Iris pigment epithelial cell (primary cell): ENCODE measurements around the gene IGFN1.
A peak's percentile ranks its signal among the peaks of the same experiment; 100 is the strongest.

ENCODE experiments used
- DNase-seq: peaks from one replicate; pipeline ENCODE4 v3.0.0-alpha.2; 2011; ENCODE audit warnings: low read depth

Gene IGFN1

GRCh38 chr1:201185123-201185453 lies 5.5 kb upstream of the IGFN1 start:
- no peak for DNase-seq

- DNase-seq = no peak
Observed at GRCh38 chr1:201185527-201186128, 5.0 kb upstream of the IGFN1 start.

GRCh38 chr1:201186192-201186591 lies 4.4 kb upstream of the IGFN1 start:
- no peak for DNase-seq

- no peak for DNase-seq
Observed at GRCh38 chr1:201189085-201189484, 1.5 kb upstream of the IGFN1 start.

GRCh38 chr1:201190005-201190404 lies 619 bp upstream of the IGFN1 start:
- no peak for DNase-seq

GRCh38 chr1:201191653-201192260 lies 1.1 kb downstream of the IGFN1 start:
- peak; percentile 92 for DNase-seq

GRCh38 chr1:201192261-201192788 lies 1.7 kb downstream of the IGFN1 start:
- no peak for DNase-seq

GRCh38 chr1:201194046-201194445 lies 3.4 kb downstream of the IGFN1 start:
- no peak for DNase-seq

- DNase-seq = no peak
Observed at GRCh38 chr1:201198598-201198997, 8.0 kb downstream of the IGFN1 start.

- no peak for DNase-seq
Observed at GRCh38 chr1:201205036-201205435, 14.4 kb downstream of the IGFN1 start.

GRCh38 chr1:201206176-201206575 lies 15.6 kb downstream of the IGFN1 start:
- DNase-seq = no peak

GRCh38 chr1:201207046-201207445 lies 16.4 kb downstream of the IGFN1 start:
- DNase-seq = no peak

GRCh38 chr1:201208236-201208635 lies 17.6 kb downstream of the IGFN1 start:
- no peak for DNase-seq

- no peak for DNase-seq
Observed at GRCh38 chr1:201212056-201212455, 21.4 kb downstream of the IGFN1 start.

GRCh38 chr1:201212461-201213055 lies 21.9 kb downstream of the IGFN1 start:
- DNase-seq = no peak

- DNase-seq = no peak
Observed at GRCh38 chr1:201213106-201213770, 22.6 kb downstream of the IGFN1 start.

- DNase-seq = no peak
Observed at GRCh38 chr1:201213926-201214325, 23.3 kb downstream of the IGFN1 start.

GRCh38 chr1:201214461-201214860 lies 23.8 kb downstream of the IGFN1 start:
- no peak for DNase-seq

- DNase-seq = no peak
Observed at GRCh38 chr1:201214886-201215285, 24.3 kb downstream of the IGFN1 start.

GRCh38 chr1:201215531-201216357 lies 25.1 kb downstream of the IGFN1 start:
- DNase-seq = no peak

- no peak for DNase-seq
Observed at GRCh38 chr1:201216395-201217085, 25.9 kb downstream of the IGFN1 start.

- DNase-seq = no peak
Observed at GRCh38 chr1:201217146-201217545, 26.5 kb downstream of the IGFN1 start.
